ENCODE results near the gene CHRNG.

Gene CHRNG, protein sequence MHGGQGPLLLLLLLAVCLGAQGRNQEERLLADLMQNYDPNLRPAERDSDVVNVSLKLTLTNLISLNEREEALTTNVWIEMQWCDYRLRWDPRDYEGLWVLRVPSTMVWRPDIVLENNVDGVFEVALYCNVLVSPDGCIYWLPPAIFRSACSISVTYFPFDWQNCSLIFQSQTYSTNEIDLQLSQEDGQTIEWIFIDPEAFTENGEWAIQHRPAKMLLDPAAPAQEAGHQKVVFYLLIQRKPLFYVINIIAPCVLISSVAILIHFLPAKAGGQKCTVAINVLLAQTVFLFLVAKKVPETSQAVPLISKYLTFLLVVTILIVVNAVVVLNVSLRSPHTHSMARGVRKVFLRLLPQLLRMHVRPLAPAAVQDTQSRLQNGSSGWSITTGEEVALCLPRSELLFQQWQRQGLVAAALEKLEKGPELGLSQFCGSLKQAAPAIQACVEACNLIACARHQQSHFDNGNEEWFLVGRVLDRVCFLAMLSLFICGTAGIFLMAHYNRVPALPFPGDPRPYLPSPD

DNA sequence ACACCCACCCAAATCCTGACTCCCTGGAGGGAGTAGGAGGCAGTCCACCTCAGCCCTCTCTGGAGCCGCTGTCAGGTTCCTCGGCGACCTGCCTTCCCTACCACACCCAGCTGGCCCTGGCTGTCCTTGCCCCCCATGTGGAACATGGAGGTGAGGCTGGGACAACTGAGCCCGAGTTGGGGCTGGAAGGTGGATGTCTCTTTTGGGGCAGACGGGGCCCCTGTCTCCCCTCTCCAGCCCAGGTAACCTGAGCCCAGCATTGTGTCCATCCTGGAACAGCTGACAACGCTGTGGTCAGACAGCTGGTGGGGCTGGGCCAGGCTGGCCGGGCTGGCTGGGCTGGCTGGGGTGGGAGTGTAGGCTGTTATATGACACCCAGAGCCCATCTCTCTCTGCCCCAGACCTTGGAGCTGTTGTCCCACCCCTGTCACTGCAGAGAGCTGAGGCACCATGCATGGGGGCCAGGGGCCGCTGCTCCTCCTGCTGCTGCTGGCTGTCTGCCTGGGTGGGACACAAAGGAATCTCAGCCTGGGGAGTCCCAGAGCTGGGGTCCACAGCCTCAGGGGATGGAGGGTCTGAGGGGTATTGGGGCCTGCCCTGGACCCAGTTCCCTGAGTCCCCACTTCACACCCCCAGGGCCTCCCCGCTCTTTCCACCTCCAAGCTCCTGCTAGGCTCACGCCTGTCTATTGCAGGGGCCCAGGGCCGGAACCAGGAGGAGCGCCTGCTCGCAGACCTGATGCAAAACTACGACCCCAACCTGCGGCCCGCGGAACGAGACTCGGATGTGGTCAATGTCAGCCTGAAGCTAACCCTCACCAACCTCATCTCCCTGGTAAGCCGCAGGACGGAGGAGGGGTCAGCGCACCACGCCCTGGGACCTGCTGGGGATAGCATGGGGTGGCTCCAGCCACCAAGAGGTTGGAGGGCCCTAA is at the start of gene CHRNG:
TSS of gene CHRNG (plus strand) at position 395 of the 934 bp plus-strand sequence. CDS start at position 451, 56 bp downstream.
- DNase-seq = no peak

DNA sequence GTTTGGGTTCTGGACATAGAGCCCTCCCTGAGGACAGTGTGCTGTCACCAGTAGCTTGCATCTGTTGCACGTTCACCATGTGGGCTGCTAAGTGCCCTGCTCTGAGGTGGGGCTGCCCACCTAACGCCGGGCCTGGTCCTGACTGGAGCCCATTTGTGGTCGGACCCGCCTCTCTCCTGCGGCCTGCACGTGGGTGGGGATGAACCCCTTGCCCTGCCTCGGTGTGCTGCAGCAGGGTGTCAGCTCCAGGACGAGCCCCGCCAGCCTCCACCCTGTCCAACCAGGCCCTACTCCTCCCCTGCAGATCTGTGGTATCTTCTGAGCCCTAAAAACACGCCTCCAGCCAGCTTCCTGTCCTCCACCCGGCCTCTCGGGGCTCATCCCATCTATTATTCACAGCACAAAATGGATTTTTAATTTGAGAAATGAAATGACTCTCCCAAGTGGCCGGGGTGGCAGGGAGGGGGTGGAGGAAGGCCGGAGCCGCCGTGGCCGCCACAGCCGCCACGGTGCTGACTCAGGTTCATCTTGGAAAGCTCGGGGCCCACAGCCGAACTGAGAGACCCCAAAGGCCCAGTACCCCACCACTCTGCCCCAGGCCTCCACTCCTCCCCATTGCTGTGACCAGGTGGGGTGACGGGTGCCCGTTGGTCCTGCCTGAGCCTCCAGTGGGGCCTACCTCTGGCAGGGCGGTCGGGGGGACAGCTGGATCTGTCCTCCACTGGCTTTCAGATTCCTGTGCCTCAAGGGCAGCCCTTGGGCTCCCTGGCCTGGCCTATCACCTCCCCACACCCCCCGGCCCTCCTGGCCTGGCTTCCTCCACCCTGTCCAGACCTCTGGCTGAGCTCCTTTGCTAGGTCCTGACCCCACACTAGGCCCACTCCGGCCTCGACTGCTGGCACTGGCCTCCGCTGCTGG is 49.0 kb upstream of the CHRNG start:
- DNase-seq = no peak

DNA sequence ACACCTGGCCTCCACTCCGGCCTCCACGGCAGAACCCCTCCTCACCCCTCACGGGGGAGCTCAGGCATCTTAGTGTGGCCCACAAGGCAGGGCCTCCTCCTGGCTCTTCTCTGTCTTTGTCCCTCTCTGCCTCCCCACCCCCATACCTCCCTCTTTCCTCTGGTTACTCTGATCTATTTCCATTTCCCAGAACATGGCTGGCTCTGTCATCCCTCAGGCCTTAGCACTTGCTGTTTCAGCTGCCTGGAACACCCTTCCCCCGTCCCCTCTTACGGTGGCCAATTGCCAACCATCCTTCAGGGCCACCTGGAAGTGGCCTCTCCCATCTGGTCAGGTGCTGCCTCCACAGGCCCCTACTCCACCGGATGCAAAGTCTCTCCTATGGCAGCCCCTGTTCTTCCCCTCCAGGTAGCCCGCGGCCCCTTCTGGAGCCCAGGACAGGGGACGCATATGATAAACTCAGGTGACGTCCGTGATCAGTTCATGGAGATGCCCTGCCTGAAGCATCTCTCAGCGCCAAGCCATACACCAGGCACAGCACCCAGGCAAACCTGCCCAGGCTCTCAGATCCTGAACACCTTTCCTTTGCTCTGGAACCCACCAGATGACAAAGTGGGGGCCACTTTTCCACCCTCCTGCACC is 48.2 kb upstream of the CHRNG start:
- no peak for DNase-seq

DNA sequence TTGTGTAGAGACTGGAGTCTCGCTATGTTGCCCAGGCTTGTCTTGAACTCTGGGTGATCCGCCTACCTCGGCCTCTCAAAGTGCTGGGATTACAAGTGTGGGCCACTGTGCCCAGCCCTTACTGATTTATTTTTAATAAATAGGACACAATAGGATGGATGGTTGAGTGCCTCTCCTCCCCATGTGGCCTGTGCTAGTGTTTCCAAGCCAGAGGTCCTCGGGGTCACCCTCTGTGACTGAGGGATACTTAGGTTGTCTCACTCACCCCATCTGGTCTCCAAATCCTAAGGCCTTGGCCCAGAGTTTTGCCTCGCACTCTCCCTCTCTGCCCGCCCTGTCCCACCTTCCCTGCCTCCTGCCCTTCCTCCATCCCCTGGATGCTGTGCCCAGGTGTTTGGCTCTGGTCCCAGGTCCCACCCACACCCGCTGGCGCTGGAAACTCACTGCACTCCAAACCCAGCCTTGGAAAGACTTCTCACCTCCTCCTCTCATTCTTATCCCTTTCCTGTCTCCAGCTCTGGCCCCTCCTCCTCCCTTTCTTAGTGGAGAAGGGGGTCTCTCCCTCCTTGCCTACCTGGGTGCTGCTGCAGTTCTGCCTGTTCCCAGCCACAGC is 47.1 kb upstream of the CHRNG start:
- no peak for DNase-seq

DNA sequence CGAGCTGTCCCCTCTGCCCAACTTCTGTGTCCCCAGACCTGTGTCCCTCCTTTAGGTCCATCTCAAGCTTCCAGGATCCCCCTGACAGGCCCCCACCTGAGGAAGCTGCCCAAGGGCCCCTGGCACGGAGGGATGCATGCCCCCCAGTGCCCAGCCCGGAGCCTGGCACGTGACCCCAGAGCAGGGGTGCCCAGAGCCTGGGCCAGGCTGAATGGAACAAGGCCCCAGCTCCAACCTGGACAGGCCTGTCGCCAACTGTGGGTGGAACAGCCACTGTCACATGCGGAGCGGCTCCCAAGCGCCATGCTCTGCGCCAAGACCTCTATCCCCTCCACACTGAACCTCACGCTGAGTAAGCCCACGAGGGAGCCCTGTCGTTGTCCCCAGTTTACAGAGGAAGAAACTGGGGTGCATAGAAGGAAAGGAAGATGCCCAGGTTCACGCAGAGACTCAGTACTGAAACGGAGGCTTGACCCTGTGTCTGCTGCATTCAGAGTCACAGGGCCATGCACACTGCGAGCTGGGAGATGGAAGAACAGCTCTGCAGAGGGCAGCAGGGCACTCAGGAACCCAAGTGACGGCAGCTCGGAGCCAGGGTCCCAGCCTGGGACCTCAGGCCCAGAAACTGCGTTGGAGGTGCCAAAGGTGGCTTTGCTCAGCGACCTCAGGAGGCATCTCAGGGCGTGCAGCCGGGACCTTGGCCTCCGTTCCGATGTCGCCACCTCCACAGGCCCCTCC is 46.4 kb upstream of the CHRNG start:
- no peak for DNase-seq

DNA sequence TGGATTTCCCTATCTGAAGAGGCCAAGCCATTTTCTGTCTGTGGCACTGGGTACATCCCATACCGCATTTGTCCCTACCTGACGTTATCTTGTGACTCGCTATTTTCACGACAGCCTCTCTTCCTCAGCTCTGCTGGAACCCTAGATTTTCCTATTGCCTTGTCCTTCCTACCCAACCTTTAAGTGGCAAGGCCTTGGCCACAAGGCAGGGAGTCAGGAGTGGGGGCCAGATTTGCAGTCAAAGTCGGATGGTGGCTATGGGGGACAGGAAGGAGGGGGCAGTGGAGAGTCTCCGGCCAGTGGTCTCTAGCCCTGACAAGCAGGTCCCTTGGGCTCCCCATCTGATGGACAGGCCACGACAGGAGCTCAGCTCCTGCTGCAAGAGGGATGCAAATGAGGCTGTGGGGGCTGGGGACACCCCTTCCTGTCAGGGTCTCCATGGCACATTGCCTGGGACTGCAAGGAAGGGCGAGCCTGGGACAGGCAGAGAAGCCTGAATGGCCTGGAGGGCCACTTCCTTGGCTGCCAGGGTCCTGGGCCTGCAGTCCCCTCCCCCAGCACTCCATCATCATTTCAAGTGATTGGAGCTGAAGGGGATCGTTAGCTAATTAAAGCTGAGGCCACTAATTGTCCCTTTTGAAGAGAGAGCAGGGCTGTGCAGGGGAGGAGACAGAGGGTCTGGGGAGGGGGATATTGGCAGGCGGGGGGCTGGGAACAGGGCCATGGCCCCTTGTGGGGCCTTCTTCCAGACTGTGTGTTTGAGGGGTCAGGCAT is 45.6 kb upstream of the CHRNG start:
- no peak for DNase-seq

DNA sequence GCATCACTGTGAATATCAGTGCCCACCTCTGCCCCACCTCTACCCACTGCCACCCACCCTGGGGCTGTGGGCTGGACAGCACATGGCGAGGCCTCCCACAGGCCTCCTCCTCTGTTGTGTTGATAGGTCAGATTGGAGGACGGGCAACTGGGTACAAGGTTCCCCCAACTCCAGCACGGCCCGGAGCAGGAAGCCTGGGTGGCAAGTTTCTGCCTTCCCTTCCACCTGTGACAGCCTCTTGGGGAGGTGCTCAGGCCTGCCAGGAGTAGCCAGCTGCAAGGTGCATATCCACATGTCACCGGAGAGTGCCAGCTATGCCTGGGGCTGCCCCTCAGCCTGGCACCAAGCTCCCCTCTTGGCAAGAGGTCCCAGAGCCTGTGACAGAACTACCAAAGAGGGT is 45.0 kb upstream of the CHRNG start:
- DNase-seq = no peak

DNA sequence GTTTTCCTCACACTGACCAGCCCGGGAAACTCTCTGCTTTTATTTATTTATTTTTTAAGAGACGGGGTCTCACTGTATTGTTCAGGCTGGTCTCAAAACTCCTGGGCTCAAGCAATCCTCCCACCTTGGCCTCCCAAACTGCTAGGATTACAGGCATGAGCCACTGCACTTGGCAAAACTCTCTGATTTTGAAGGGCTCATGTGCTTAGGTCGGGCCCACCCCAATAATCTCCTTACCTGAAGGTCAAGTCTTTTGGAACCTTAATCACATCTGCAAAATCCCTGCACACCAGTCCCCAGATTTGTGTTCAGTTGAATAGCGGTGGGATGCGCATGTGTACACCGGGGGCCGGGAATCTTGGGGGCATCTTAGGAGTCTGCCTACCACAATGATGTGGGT is 44.2 kb upstream of the CHRNG start:
- no peak for DNase-seq

DNA sequence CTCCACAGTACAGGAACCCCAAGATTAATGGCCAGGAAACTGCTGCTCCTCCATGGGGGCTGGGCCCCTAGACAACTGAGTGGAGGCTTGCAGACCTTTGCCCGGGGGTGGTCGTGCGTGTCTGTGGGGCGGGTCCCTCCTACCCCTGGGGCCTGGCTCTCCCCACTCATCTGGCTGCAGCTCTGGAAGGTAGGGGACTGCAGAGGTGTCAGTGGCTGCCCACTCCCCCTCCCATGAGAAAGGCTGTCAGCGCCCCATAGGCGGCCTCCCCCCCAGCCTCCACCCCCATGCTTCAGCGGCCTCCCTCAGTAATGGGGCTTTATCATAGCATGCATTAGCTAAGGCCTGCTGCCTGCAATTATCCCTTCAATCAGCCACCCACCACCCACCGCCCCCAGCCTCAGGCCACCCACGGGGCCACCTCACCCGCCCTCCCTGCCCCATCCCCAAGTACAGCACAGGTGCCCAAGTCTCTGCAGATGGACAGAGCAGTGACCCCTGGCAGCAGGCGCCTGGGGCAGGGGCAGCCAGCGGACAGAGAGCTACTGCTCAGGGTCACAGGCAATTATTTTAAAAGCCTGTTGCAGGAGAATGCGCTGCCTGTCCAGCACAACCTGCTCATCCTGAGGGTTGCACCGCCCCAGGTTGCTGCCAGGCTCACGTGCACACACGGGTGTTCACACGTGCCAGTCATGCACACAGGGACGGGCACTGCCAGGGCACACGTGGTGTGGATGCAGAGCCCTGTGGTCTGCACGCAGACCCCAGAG is 42.8 kb upstream of the CHRNG start:
- DNase-seq = no peak

DNA sequence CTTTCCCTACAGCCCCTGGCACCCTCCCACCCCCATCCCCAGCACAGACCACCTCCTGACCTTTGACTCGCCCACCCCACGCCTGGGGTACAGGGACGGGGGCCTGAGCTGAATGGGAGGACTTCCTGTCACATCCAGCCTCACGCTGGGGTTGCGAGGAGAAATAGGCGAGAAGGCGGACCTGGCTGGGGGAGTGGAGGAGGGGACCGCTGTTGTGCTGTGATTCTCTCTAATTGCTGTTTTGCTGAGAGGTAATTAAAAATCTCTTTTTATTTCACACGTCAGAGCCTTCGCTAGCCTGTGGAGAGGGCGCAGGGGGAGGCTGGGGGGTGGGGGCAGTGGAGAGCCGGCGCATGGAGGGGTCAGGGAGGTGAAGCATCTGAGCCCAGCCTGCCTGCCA is 42.1 kb upstream of the CHRNG start:
- DNase-seq = no peak

DNA sequence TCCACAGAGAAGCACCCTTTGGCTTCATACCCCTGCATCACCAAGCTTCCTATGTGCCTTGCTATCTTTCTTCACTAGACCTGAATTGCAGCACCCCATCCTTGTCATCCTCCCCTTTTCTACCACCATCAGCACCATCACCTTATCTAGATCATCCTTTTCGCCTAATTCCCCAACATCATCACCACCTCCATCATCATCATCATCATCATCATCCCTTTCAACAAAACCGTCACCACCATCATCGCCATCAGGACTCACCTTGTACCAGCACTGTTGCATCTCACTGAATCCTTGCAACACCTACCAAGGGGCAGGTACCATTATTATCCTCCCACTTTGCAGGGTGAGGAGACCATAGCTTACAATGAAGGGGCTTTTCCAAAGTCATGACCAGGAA is 41.0 kb upstream of the CHRNG start:
- DNase-seq = no peak

DNA sequence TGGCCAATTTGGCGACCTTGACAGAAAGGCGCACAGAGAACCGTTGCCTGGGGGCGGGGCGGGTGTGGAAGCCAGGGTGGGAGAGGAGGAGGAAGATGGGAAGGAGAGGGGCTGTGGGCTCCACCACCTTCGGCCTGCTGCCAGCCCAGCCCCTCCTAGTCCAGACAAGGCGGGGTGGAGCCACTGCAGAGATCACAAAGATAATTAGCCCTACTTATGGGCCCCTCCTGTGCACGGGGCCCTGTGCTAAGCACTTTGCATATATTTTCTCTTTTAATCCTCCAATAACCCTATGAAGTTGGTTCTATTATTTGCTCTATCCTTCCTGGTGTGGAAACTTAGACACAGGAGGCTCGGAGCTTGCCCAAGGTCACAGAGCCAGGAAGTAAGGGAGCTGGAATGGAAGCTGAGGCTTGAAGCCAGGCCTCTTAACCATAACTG is 38.1 kb upstream of the CHRNG start:
- no peak for DNase-seq

DNA sequence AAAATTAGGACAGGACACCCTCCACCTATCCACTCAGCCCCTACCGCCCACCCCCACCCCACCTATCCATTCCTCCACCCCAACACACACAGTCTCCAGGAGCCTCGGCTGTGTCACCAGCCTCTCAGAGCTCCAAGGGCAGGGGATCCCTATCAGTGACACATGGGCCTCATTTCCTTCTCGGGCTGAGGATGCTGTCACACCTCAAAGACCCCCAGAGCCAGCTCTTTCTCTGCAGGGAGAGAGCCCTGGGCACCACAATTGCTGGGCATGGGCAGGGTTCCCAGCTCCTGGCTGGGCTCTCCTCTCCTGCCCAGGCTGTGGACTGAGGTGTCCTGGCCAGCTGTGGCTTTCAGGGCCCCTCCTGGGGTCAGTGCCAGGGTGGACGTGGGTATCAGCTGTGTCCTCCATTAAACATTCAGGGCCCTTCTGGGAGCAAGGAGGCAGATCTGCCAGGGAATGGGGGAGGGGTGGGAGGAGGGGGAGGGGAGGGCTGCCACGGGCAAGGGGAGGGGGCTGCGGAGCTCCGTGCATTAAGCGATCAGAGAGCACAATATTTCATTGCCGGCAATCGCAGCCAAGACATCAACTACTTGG is 37.6 kb upstream of the CHRNG start:
- DNase-seq = no peak

DNA sequence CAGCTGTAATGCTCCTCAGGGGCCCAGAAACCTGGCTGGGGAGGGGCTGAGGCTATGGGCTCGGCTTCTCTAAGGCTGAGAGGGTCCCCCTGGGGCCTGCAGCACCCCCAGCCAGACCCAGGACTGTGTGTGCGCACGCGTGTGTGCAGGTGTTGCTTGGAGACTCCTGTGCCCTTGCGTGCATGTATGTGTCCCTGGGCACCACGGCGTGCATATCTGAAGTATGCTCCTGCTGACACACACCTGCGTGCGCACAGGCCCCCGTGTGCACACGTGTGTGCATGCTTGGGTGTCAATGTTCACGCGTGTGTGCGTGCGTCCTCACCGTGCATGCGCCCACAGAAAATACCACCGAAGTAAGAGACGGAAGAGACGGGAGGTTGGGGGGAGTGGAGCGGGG is 37.0 kb upstream of the CHRNG start:
- DNase-seq = no peak

DNA sequence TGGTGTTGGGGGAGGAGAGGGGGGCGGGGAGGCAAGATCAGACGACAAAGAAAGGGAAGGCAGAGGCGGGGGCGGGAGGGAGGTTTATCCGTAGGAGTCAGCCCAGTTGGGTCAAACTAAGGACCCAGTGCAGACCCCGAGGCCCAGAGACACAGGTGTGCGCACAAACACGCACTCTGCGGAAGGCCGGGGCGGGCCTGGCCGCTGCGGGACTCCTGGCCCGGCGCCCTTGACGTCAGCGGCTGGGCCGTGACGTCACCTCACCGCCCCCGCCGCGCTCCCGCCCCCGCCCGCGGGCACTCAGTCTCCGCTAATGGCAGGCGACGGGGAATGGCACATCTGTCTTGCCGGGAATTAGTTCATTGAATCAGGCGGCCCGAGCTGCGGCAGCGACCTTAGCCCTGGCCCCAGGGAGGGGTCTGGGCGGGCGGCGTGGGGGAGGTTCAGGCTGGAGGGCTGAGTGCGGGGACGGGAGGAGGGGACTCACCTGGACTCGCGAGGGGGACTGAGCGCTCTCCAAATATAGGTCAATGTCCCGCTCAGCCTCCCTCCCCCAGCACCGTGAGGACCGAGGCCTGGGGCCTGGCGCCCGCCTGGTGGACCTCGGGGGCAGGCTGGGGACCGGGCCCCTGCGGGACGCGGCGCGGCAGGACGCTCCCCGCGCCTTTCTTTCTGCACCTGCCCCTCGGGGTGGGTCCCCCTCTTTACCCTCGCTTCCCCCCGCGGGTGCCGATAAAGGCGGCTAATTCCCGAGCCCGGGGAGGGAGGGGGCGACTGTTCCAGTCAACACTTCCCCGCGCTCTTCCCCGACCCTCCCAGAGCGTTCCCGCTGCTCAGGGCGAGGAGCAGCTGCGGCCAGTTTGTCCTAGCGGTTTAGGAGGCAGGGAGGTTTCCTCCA is 36.3 kb upstream of the CHRNG start:
- DNase-seq = no peak

DNA sequence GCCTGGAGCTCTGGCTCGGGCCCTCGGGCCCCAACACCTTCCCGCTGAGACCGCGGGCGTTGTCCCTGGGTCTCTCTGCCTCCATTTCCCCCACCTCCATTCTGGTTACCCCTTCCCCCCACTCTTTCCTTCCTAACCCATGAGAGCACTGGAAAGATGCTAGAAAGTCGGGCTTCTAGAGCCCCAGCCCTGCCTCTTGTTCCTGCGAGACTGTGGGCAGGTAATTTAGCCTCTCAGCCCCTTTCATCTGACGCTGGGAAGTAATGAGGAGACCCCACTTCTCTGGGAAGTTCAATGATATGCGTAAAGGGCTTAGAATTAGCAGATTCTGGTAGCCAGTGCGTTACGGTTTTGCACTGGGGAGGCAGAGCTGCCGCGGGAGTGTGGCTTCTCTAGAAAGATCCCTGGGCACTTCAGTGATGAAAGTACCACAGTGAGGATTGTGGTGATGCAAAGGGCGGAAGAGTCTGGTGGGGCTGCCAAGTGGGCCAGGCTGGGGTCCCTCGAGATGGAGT is 35.6 kb upstream of the CHRNG start:
- DNase-seq = no peak

DNA sequence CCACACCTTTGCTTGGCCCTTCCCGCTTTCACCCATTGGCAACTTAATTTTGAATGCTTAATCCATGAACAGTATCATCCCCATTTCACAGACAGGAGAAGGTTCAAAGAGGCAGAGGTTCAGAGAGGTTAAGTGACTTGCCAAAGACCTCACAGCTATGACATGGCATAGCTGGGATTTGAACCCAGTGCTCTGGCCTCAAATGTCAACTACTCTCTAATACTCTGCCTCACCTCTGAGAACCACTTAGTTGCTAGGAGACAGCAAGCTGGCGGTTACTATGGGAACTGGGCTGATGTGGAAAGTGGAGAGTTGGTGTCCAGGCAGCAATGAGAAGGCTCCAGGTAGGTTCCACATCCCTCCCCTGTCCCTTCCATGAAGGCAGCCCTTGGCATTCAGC is 35.1 kb upstream of the CHRNG start:
- no peak for DNase-seq

DNA sequence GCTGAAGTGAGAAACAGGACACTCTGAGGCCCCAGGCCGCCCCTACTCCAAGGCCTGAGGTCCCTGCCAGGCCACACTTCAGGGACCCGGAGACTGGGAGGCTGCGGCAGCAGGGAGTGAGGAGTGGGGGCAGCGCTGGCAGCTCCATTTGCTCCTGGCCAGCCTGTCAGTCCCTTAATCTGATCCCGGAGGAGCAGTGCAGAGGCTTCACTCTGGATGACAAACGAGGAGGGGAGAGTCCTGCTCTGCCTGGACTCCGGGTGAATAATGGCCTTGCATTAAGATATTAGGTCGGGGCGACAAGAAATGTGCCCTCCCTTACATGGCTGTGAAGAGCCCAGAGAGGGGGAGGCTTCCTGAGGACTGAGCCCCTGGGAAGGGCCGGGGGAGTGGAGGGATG is 33.6 kb upstream of the CHRNG start:
- DNase-seq = no peak
